Colon (tissue), 2 donors: ENCODE results near the gene TMEM106A.
"Not testable (repeated sequence)": the region's sequence is repeated elsewhere in the genome, so short reads cannot be mapped to it uniquely, and the experiment has no call there.

Experiments
- FAIRE-seq: peaks from 2 replicates; lab custom pipeline; 2012; peaks lifted over from hg19 to GRCh38; lab: Jason Lieb, UNC
- donor health status: control.
- donor health status: control.

Gene TMEM106A, protein sequence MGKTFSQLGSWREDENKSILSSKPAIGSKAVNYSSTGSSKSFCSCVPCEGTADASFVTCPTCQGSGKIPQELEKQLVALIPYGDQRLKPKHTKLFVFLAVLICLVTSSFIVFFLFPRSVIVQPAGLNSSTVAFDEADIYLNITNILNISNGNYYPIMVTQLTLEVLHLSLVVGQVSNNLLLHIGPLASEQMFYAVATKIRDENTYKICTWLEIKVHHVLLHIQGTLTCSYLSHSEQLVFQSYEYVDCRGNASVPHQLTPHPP

DNA sequence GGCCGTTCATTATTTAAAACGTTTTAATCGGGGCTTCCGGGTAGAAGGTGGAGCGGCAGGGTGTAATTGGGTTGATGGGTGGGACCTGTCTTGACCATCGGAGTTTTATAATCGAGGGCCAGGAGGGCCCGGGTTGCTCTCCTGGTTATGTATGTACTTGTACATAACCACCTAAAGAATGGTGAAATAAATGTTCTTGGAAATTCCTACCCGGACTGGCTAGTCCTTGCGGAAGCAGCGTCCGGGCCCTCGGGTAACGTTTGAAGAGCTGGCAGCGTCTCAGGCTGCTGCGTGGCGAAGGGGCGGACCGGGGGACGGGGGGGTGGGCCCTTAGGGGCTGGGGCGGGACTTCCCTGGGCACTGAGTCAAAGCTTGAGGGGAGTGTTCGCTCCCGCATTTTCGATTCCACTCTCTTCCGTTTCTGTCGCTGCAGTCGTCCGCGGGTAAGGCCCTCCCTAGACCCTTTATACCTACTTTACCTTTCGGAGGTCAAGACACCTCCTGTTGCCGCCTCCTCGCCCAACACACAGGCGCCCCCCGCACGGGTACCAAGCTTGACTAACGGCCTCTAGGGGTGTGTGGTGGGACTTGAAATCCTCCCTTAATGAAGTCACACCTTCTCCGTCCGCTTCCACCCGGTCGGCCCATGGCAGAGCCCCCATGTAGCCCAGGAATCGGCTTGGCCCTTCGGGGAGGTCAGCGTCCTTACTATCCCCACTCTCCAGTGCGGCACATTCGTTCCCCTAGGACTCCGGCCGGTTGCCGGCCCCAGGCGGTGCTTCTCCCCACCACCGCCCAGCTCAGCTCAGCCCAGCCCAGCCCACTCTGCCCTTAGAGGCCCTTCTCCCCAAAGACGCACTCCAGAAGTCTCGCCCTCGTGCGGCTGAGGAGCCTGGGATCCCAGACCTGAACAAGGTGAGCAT lies at the start of gene TMEM106A:
Gene TMEM106A (plus strand): TSS at position 396 of the 923 bp plus-strand sequence. CDS start 1,167 bp downstream, outside the sequence.
- no peak for FAIRE-seq

GRCh38 chr17:43165971-43166370 lies 45.7 kb upstream of the TMEM106A start:
- not testable (repeated sequence) for FAIRE-seq

- no peak for FAIRE-seq
Observed at GRCh38 chr17:43169561-43170139, 42.0 kb upstream of the TMEM106A start.

- FAIRE-seq = peak; percentile 60
Observed at GRCh38 chr17:43170140-43170765, 41.4 kb upstream of the TMEM106A start.

DNA sequence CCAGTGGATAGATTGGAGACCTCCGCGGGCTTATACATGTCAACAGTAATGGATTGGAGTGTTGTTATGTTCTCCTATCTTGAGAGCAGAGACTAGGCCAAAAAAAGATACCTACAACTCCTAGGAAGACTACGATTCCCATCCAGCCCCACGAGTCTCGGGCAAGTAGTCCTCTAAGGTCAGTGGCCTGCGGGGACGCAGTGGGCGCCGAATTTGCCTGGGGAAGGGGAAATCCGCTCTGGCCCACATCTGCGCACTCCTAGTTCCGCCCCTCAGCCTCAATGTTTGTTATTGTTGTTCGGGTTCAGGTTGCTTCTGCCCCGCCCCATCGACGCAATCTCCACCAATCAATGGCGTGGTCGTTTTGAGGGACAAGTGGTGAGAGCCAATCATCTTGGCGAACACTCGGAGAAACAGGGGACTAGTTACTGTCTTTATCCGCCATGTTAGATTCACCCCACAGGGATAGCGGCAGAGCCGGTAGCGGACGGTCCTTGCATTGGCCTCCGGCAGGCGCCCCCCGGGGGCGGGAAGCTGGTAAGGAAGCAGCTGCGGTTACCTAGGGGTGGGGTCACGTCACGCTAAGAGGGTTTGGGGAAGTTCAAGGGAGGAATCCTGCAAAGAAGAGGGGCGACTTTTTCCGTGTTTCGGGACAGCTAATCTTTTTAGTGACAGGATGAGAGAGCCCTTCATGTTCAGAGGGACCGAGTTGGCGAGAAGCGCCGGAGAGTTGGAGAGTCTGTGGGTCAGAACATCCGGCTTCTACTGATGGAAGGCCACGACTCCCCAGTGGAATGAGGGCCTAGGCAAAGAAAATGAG lies 40.7 kb upstream of the TMEM106A start, which contains the start of gene NBR1:
Gene NBR1 (plus strand): TSS at position 449 of the 820 bp plus-strand sequence. CDS start 4,586 bp downstream, outside the sequence.
- no peak for FAIRE-seq

DNA sequence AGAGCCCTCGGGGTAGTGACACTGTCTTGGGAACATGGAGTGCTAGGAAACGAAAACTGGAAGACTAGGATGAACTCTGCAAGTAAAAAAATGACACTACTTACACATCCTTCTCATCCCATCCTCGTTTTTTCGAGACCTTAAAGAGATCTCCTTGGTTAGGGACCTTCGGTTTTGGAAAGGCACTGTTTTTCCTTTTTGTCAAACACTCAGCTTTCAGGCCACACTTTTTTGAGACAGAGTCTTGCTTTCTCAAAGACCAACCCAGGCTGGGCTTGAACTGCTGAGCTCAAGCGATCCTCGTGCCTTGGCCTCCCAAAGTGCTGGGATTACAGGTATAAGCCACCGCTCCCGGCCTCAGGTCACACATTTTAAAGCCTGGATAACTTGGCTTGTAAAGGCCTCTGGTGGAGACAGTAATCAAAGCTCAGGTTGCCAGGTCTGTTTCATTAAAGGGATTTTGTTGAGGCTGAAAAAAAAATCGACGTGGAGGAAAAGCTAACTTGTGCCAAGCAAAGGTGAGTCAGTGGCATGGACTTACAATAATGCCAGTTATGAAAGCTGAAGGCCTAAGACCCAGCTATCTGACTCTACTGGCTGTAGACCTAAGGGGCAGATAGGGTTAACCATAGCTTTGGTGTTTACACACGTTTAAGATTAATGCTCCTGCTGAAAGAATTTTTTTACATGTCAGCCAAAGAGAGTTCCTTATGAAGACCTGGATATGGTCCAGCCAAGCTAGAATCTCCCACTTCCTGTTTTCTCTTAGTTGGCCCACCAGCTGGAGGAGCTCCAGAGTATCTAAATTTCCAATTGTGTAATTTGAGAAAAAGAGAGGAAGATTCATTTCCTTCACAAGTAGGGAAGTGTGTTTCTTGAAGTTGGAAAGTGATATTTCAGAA lies 39.8 kb upstream of the TMEM106A start:
- FAIRE-seq = no peak

- FAIRE-seq = no peak
Observed at GRCh38 chr17:43175213-43176118, 36.2 kb upstream of the TMEM106A start.

- peak; percentile 92 for FAIRE-seq
Observed at GRCh38 chr17:43176119-43176570, 35.5 kb upstream of the TMEM106A start.

- no peak for FAIRE-seq
Observed at GRCh38 chr17:43183921-43184320, 27.8 kb upstream of the TMEM106A start.

DNA sequence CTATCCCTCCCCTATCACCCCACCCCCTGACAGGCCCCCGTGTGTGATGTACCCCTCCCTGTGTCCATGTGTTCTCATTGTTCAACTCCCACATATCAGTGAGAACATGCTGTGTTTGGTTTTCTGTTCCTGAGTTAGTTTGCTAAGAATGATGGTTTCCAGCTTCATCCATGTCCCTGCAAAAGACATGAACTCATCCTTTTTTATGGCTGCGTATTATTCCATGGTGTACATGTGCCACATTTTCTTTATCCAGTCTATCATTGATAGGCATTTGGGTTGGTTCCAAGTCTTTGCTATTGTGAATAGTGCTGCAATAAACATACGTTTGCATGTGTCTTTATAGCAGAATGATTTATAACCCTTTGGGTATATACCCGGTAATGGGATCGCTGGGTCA lies 25.0 kb upstream of the TMEM106A start:
- not testable (repeated sequence) for FAIRE-seq

- no peak for FAIRE-seq
Observed at GRCh38 chr17:43193251-43193650, 18.4 kb upstream of the TMEM106A start.

- FAIRE-seq = no peak
Observed at GRCh38 chr17:43199633-43200032, 12.0 kb upstream of the TMEM106A start.

DNA sequence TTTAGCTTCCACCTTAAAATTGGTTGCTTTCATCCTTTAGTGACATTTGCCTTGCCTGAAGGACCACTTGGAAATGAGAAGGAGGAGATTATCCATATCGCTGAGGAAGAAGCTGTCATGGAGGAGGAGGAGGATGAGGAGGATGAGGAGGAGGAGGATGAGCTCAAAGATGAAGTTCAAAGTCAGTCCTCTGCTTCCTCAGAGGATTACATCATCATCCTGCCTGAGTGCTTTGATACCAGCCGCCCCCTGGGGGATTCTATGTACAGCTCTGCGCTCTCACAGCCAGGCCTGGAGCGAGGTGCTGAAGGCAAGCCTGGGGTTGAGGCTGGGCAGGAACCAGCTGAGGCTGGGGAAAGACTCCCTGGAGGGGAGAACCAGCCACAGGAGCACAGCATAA lies 11.5 kb upstream of the TMEM106A start:
- FAIRE-seq = no peak

DNA sequence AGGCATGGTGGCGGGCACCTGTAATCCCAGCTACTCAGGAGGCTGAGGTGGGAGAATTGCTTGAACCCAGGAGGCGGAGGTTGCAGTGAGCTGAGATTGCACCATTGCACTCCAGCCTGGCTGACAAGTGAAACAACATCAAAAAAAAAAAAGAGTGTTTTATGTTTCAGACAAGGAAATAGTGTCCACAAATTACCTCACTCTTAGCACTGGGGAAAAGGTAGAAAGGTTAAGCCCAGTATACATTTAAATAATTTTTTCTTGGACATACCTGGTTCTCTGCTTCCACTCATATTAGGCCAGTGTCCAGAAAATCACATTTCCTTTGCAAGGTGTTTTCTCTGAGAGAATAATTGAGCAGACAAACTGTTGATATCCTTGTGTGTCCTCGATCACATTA lies 8.7 kb upstream of the TMEM106A start:
- not testable (repeated sequence) for FAIRE-seq

DNA sequence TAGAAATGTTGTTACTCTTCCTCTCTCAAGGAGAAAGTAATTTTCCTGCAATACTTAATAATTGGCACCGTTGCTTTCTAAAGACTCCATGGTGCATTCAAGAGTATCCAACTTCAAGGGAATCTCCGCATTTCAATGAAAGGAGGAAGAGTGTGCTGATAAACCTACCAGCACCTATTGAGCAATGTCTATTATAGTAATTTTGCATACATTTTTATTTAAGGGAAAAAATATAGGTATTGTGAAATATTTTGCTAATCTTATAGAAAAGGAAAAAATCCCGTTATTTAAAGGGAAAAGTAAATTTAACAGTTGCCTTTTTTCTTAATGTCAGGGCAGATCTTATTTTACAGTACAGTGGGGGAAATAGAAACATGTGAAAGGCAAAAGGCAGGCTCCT lies 1.1 kb upstream of the TMEM106A start:
- no peak for FAIRE-seq

- FAIRE-seq = no peak
Observed at GRCh38 chr17:43211123-43211479, 574 bp upstream of the TMEM106A start.

GRCh38 chr17:43212641-43213490 lies 1.2 kb downstream of the TMEM106A start:
- no peak for FAIRE-seq

- FAIRE-seq = no peak
Observed at GRCh38 chr17:43213545-43213944, 1.9 kb downstream of the TMEM106A start.
